Stomach (tissue), 9 donors: ENCODE data around the gene ANTKMT. TPM values are rescaled to one million over a fixed set of nuclear protein-coding genes. Genes with fewer than 3 reads are reported as not detected.

ENCODE experiments used
- DNase-seq, 2 donors: peaks; one replicate each; pipeline versions ENCODE4 v3.0.0 to v3.0.0-alpha.2; 2013 to 2019
- H3K27ac ChIP-seq, 5 donors: fragments of 200-600 bp in 4 of 5; sonication (generic) in 4 of 5; one replicate each; pipeline ENCODE4 v1.5.1; 2013 to 2019; ENCODE audit warnings: mild to moderate bottlenecking in 1 of 5, moderate library complexity in 1 of 5
- H3K27me3 ChIP-seq, 3 donors: fragments of 200-600 bp; sonication (generic); one replicate each; pipeline ENCODE4 v1.5.1; 2017 to 2019; ENCODE audit warnings: mixed run types in 1 of 3
- H3K36me3 ChIP-seq, 4 donors: fragments of 200-600 bp; sonication (generic); 1 replicate in 3 of 4; 2 replicates in 1 of 4; pipeline ENCODE4 v1.5.1; 2016 to 2019
- H3K4me1 ChIP-seq, 4 donors: fragments of 200-600 bp; sonication (generic); one replicate each; pipeline ENCODE4 v1.5.1; 2016 to 2019
- H3K4me3 ChIP-seq, 4 donors: fragments of 200-600 bp; sonication (generic) in 3 of 4; one replicate each; pipeline ENCODE4 v1.5.1; 2016 to 2019; ENCODE audit warnings: mild to moderate bottlenecking in 1 of 4
- H3K9me3 ChIP-seq, 4 donors: fragments of 200-600 bp; sonication (generic); one replicate each; pipeline ENCODE4 v1.5.1; 2016 to 2019
- CTCF ChIP-seq, 7 experiments: fragments of 450-650 bp in 4 of 7; fragments of 200-600 bp in 3 of 7; sonication (generic) in 3 of 7; IDR thresholded peaks; one replicate each; pipeline ENCODE4 v1.5.1; 2016 to 2019; ENCODE audit warnings: antibody characterized with exemption in 7 of 7, control low read depth in 2 of 7, mild to moderate bottlenecking in 1 of 7
- EP300 ChIP-seq: sonication (generic); formaldehyde crosslinking; IDR thresholded peaks from one replicate; pipeline ENCODE4 v1.6.1; 2017; ENCODE audit warnings: antibody characterized with exemption
- POLR2A ChIP-seq, 4 donors: fragments of 450-650 bp; IDR thresholded peaks; one replicate each; pipeline ENCODE4 v1.6.1; 2016; ENCODE audit warnings: antibody characterized with exemption in 4 of 4, control low read depth in 2 of 4, mild to moderate bottlenecking in 1 of 4, moderate library complexity in 1 of 4
- POLR2AphosphoS5 ChIP-seq, 3 donors: sonication (generic); formaldehyde crosslinking; IDR thresholded peaks; one replicate each; pipeline ENCODE4 v1.6.1; 2016; ENCODE audit warnings: antibody characterized with exemption in 3 of 3
- WGBS, 5 donors: extraction: QIAGEN DNeasy Blood & Tissue Kit in 3 of 5; methylation state at CpG; one replicate each; pipeline versions ENCODE4 v1.1.5 to v1.1.7; 2013 to 2018; 5-methylcytosine and 5-hydroxymethylcytosine counted together
- intact Hi-C: fragments of 100-400 bp; cut with DNase I; formaldehyde crosslinking; loops from one replicate; pipeline ENCODE4 v1.15.1; 2023; ENCODE audit warnings: low total_unique reads
- polyA plus RNA-seq, 3 donors: library from polyadenylated mRNA; stranded (reverse); fragments of 200-250 nt; gene quantifications; one replicate each; pipeline ENCODE4 v1.2.3, GENCODE V29; 2013
- total RNA-seq, 5 donors: library from RNA; depleted of rRNA; stranded (reverse); fragments of >200 nt; gene quantifications; one replicate each; pipeline versions ENCODE4 v1.1.0 to v1.2.3, GENCODE V29; 2014 to 2016
- donor health status: healthy with polysubstance abuse.
- donor health status: Bipolar disorder and iron deficiency.
- donor health status: healthy.

ANTKMT gene
- total and polyA plus RNA-seq, 8 donors, result 9.7 to 602 (median 51.5) TPM

GRCh38 chr16:724188-725040 lies 3.5 kb downstream of the ANTKMT start:
- intact Hi-C loops, result no loop called here
- TF ChIP-seq EP300 (no peak), CTCF (IDR thresholded peaks at IDR 0.05) (no peak), POLR2AphosphoS5 (IDR thresholded peaks at IDR 0.05) (no peak)
- WGBS, 5 donors, result 65 to 72% (median 69%) methylated on average over 11 to 29 of the region's 29 CpGs
- Histone ChIP-seq H3K9me3 (no peaks in the 10 kb centered on the region), H3K36me3 (peaks cover 0 to 8% (median 0%) of the 10 kb centered on the region in 4 donors), H3K27ac (no peak overlapping the region), H3K4me1 (peaks cover 49 to 65% (median 60%) of the 10 kb centered on the region in 4 donors), H3K4me3 (no peak overlapping the region), H3K27me3 (peaks cover 0 to 51% (median 24%) of the 10 kb centered on the region in 3 donors)
- DNase-seq, result no peak

- no peak for DNase-seq
- Histone ChIP-seq H3K27ac (no peak overlapping the region), H3K4me3 (no peak overlapping the region), H3K9me3 (no peaks in the 10 kb centered on the region), H3K36me3 (peaks cover 0 to 13% (median under 1%) of the 10 kb centered on the region in 4 donors), H3K4me1 (peaks cover 46 to 59% (median 54%) of the 10 kb centered on the region in 4 donors), H3K27me3 (peaks cover 0 to 52% (median 24%) of the 10 kb centered on the region in 3 donors)
- 44 to 82% (median 68%) methylated on average over 3 to 7 of the region's 7 CpGs for WGBS, 5 donors
- intact Hi-C loops, result no loop called here
- TF ChIP-seq POLR2A (IDR thresholded peaks at IDR 0.05) (no peak), EP300 (no peak), CTCF (IDR thresholded peaks at IDR 0.05) (no peak), POLR2AphosphoS5 (IDR thresholded peaks at IDR 0.05) (no peak)
Observed at GRCh38 chr16:725041-725376, 4.1 kb downstream of the ANTKMT start.

DNA sequence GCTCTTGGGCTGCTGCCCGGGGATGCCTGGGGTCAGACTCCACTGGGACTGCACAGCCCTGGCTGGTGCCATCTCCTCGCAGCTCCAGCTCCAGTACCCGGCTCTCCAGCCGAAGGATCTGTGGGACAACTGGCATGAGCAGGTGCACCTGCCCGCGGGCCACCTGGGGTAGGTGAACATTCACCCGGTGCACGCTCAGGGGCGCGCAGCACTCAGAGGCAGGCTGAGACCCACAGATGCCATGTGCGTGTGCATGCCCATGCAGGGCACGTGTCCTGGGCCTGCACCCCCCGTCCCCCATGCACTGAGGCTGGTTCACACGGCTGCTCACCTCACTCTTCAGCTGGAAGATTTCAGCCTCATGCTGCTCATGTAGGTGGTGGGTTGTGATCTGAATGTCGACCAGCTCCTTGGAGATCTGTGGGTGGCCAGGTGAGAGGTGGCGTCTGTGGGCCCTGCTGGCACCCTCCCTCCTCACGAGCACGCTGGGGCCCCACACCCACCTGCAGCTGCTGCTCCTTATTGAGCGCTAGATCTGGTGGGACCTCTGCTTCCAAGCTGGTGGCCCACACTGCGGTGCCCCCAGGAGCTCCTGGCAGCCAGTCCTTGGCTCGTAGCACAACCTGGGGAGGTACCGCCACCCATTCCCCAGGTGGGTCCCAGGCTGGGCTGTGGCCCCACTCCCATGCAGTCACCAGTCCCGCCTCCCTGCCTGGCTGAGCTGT lies 4.7 kb downstream of the ANTKMT start:
- H3K4me1 ChIP-seq, result peaks cover 40 to 53% (median 48%) of the 10 kb centered on the region in 4 donors
- intact Hi-C loops, result no loop called here
- WGBS, 5 donors, result 56 to 66% (median 58%) methylated on average over 7 to 23 of the region's 23 CpGs
- no peak for DNase-seq
- no peaks in the 10 kb centered on the region for H3K9me3 ChIP-seq
- H3K4me3 ChIP-seq, result no peak overlapping the region
- peaks cover 0 to 52% (median 24%) of the 10 kb centered on the region in 3 donors for H3K27me3 ChIP-seq
- H3K27ac ChIP-seq, result no peak overlapping the region
- TF ChIP-seq CTCF (IDR thresholded peaks at IDR 0.05) (no peak), POLR2A (IDR thresholded peaks at IDR 0.05) (no peak), POLR2AphosphoS5 (IDR thresholded peaks at IDR 0.05) (no peak)
- peaks cover 0 to 19% (median 6%) of the 10 kb centered on the region in 4 donors for H3K36me3 ChIP-seq

GRCh38 chr16:726188-726437 lies 5.2 kb downstream of the ANTKMT start:
- H3K4me1 ChIP-seq, result peaks cover 38 to 51% (median 45%) of the 10 kb centered on the region in 4 donors
- TF ChIP-seq POLR2AphosphoS5 (IDR thresholded peaks at IDR 0.05), result no peak
- TF ChIP-seq EP300, result no peak
- TF ChIP-seq CTCF (IDR thresholded peaks at IDR 0.05), result no peak
- no peak for TF ChIP-seq POLR2A (IDR thresholded peaks at IDR 0.05)
- H3K27ac ChIP-seq, result no peak overlapping the region
- H3K27me3 ChIP-seq, result peaks cover 0 to 52% (median 24%) of the 10 kb centered on the region in 3 donors
- no peak for DNase-seq
- H3K4me3 ChIP-seq, result peak overlapping the region in 3 of 4 donors; percentile 48 to 69 (median 57)
- no peaks in the 10 kb centered on the region for H3K9me3 ChIP-seq
- peaks cover 0 to 24% (median 8%) of the 10 kb centered on the region in 4 donors for H3K36me3 ChIP-seq
- intact Hi-C loops, result no loop called here
- 0 to 23% (median 19%) methylated on average over 2 to 9 of the region's 9 CpGs; no CpG with 5 or more reads in 1 of the 5 donors for WGBS, 5 donors
